ENCODE measurements around the gene GNAL.
A peak's percentile ranks its signal among the peaks of the same experiment; 100 is the strongest.

Gene GNAL

DNA sequence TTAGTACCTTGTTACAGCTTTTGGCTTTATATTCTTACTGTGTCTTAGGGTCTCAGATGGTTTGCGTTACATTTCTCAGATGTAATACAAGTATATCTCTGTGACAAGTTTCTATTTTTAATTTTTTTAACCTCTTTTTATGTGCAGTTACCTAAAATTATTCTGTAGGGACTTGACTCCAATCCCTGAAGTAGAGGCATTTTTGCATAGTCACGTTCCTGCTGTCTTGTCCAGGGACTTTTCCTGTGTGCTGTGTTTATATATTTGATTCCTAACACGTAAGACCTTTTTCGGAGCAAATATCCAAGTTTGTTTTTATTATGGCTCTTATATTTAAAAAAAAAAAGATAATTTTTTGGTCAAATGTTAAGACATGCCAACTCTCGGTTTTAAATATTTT lies 91.0 kb downstream of the GNAL start:
- H3K4me3 ChIP-seq (ENCODE audit: low read depth, low read length): no peak overlapping the region
- ChIA-PET CTCF (interaction anchor here (0.6 to 0.7 kb wide), 2 partner anchors 13 to 83 kb away, joined by 3 to 4 read pairs; no protein-coding TSS in a partner anchor), POLR2A (no interaction called here)
- H3K36me3 ChIP-seq (ENCODE audit: control insufficient read depth in 2 of 2, insufficient read depth in 1 of 2, low read length in 2 of 2): no peaks in the 10 kb centered on the region
- no peaks in the 10 kb centered on the region for H3K9me3 ChIP-seq (ENCODE audit: control insufficient read depth, insufficient read depth, low read depth, low read length)
- no peak for TF ChIP-seq EGR2 (tag by site-specific recombination; IDR thresholded peaks at IDR 0.05; ENCODE audit: low read depth)
- no peak for TF ChIP-seq ZNF777 (tag by site-specific recombination; IDR thresholded peaks at IDR 0.05; ENCODE audit: borderline replicate concordance)
- TF ChIP-seq SCRT2 (tag by site-specific recombination; IDR thresholded peaks at IDR 0.05): no peak
- TF ChIP-seq ZNF19 (tag by site-specific recombination; IDR thresholded peaks at IDR 0.05; ENCODE audit: low read depth): no peak
- no peak for TF ChIP-seq PRDM10 (tag by site-specific recombination; IDR thresholded peaks at IDR 0.05)
- no peak overlapping the region for H3K27ac ChIP-seq (ENCODE audit: extremely low read depth, low read depth, low read length)
- no peaks in the 10 kb centered on the region; the same call in 1 of the 2 replicates for H3K4me1 ChIP-seq (ENCODE audit: control insufficient read depth, insufficient read depth, low read length)

DNA sequence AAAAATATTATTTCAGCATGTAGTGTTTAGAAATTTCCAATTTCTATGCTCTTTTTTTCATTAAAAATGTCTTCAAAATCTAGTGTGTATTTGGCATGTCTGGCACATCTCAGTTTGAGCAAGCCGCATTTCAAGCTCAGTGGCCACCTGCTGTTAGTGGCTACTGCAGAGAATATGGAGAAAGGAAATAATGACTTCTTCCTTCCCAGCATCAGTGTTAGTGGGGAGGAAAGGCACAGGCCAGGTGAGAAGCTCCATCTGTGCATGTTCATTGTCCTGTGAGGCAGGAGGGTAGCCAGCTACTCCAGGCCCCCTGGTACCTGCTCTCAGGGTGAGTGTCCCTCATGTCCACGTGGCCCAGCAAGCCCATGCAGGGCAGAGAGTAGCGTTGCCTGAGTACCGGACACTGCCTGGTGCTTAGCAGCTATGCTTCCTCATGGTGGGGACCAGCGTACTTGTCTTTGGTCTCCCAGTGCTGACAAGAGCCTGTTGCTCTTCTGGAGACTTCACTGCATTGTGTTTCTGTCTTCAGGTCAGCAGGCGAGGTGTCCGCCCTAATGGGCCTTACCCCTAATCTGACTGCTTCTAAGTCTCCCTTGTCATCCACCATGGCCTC lies 94.8 kb downstream of the GNAL start:
- TF ChIP-seq SCRT2 (tag by site-specific recombination; IDR thresholded peaks at IDR 0.05): 0 out of 2 replicates have a peak, but pooled peaks have one; percentile 15
- TF ChIP-seq ZNF571 (tag by site-specific recombination; IDR thresholded peaks at IDR 0.05): no peak
- POLR2A ChIA-PET: no interaction called here
- CTCF ChIA-PET: interaction anchor here (0.7 to 0.9 kb wide), 3 partner anchors 8 to 47 kb away, joined by 3 to 4 read pairs (median 3); no protein-coding TSS in a partner anchor

GRCh38 chr18:11784674-11785304 lies 95.7 kb downstream of the GNAL start:
- CTCF ChIA-PET: interaction anchor here (1.1 kb wide), 1 partner anchor 51 kb away, joined by 3 read pairs; no protein-coding TSS in a partner anchor
- H3K9me3 ChIP-seq (ENCODE audit: control insufficient read depth, insufficient read depth, low read depth, low read length): no peaks in the 10 kb centered on the region
- H3K4me1 ChIP-seq (ENCODE audit: control insufficient read depth, insufficient read depth, low read length): no peaks in the 10 kb centered on the region; the same call in 1 of the 2 replicates
- POLR2A ChIA-PET: no interaction called here
- no peak overlapping the region for H3K4me3 ChIP-seq (ENCODE audit: low read depth, low read length)
- H3K36me3 ChIP-seq (ENCODE audit: control insufficient read depth in 2 of 2, insufficient read depth in 1 of 2, low read length in 2 of 2): no peaks in the 10 kb centered on the region
- no peak overlapping the region for H3K27ac ChIP-seq (ENCODE audit: extremely low read depth, low read depth, low read length)
- TF ChIP-seq, protein P1, sequence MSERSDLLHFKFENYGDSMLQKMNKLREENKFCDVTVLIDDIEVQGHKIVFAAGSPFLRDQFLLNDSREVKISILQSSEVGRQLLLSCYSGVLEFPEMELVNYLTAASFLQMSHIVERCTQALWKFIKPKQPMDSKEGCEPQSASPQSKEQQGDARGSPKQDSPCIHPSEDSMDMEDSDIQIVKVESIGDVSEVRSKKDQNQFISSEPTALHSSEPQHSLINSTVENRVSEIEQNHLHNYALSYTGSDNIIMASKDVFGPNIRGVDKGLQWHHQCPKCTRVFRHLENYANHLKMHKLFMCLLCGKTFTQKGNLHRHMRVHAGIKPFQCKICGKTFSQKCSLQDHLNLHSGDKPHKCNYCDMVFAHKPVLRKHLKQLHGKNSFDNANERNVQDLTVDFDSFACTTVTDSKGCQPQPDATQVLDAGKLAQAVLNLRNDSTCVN (tag by site-specific recombination; optimal IDR thresholded peaks at IDR 0.05): no peak
- TF ChIP-seq KLF16 (tag by site-specific recombination; IDR thresholded peaks at IDR 0.05): no peak
- TF ChIP-seq, protein P2, sequence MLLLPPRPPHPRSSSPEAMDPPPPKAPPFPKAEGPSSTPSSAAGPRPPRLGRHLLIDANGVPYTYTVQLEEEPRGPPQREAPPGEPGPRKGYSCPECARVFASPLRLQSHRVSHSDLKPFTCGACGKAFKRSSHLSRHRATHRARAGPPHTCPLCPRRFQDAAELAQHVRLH (tag by site-specific recombination; IDR thresholded peaks at IDR 0.05): no peak
- TF ChIP-seq PRDM1 (tag by site-specific recombination; IDR thresholded peaks at IDR 0.05): 0 out of 2 replicates have a peak, but pooled peaks have one; percentile 17
- no peak for TF ChIP-seq ZNF121 (tag by site-specific recombination; IDR thresholded peaks at IDR 0.05)
- TF ChIP-seq, protein P3, sequence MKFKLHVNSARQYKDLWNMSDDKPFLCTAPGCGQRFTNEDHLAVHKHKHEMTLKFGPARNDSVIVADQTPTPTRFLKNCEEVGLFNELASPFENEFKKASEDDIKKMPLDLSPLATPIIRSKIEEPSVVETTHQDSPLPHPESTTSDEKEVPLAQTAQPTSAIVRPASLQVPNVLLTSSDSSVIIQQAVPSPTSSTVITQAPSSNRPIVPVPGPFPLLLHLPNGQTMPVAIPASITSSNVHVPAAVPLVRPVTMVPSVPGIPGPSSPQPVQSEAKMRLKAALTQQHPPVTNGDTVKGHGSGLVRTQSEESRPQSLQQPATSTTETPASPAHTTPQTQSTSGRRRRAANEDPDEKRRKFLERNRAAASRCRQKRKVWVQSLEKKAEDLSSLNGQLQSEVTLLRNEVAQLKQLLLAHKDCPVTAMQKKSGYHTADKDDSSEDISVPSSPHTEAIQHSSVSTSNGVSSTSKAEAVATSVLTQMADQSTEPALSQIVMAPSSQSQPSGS (tag by site-specific recombination; IDR thresholded peaks at IDR 0.05; ENCODE audit: low read depth): 0 out of 2 replicates have a peak, but pooled peaks have one; percentile 5
- TF ChIP-seq ZNF16 (tag by site-specific recombination; IDR thresholded peaks at IDR 0.05; ENCODE audit: low read depth): no peak

More for the DNA sequence above, 94.8 kb downstream of the GNAL start:
- Histone ChIP-seq H3K27ac (ENCODE audit: extremely low read depth, low read depth, low read length) (no peak overlapping the region), H3K4me1 (ENCODE audit: control insufficient read depth, insufficient read depth, low read length) (no peaks in the 10 kb centered on the region; the same call in 1 of the 2 replicates), H3K36me3 (ENCODE audit: control insufficient read depth in 2 of 2, insufficient read depth in 1 of 2, low read length in 2 of 2) (no peaks in the 10 kb centered on the region), H3K9me3 (ENCODE audit: control insufficient read depth, insufficient read depth, low read depth, low read length) (no peaks in the 10 kb centered on the region), H3K4me3 (ENCODE audit: low read depth, low read length) (no peak overlapping the region)

Data from HEK293 (cell line).